ENCODE results near the gene MASP1.

GRCh38 chr3:187242435-187242834, 49.1 kb downstream of the MASP1 start:
- no peak for TF ChIP-seq CTCF (IDR thresholded peaks at IDR 0.05)
- TF ChIP-seq POLR2AphosphoS5 (IDR thresholded peaks at IDR 0.05) = no peak
- TF ChIP-seq POLR2A (IDR thresholded peaks at IDR 0.05) = no peak

Data from suprapubic skin (tissue), 4 donors.